HG02884 (cell line): ENCODE data around the gene BMP4.

Experiments used
- ATAC-seq: cut with Tn5 transposase; IDR thresholded peaks from one replicate; pipeline ENCODE4 v1.9.1; 2021; ENCODE audit warnings: mild to moderate bottlenecking, moderate library complexity; ENCODE audit not compliant: unreplicated experiment

Gene BMP4

DNA sequence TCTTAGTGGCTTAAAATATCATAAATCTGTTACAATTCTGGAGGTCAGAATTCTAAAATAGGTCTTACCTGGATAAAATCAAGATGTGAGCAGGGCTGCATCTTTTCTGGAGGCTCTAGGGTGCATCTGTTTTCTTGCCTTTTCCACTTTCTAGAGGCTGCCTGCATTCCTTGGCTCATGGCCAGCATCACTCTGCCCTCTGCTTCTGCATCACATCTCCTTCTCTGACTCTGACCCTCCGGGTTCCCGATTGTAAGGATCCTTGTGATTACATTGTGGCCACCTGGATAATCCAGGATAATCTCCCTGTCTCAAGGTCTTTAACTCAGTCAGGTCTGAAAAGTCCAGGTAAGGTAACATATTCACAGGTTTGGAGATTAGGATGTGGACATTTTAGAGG is 11.0 kb upstream of the BMP4 start:
- no peak for ATAC-seq

- no peak for ATAC-seq
These were observed 7.6 kb upstream of the BMP4 start for GRCh38 chr14:53964249-53964648.

- ATAC-seq = no peak
These were observed 6.9 kb upstream of the BMP4 start for GRCh38 chr14:53963320-53964227.

DNA sequence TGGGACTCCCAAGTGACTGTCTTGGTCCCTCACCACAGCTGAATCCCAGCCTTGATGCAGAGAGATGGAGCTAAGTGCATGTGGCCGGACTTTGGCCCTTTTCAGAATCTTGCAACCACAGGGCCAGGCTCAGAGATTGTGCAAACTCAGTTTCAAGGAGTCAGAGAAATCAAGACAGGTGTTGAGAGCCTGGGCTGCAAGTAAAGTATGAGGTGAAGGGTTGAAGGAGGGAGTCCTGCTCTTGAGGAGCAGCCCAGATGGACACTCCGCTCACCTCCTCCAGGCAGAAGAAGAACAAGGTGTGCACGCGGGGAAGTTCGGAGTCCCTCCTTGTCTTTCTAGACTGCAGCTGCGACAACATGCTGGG is 6.3 kb upstream of the BMP4 start:
- no peak for ATAC-seq

GRCh38 chr14:53958628-53959027 is 2.0 kb upstream of the BMP4 start:
- ATAC-seq = no peak

GRCh38 chr14:53957739-53958138 is 1.1 kb upstream of the BMP4 start:
- ATAC-seq = no peak

DNA sequence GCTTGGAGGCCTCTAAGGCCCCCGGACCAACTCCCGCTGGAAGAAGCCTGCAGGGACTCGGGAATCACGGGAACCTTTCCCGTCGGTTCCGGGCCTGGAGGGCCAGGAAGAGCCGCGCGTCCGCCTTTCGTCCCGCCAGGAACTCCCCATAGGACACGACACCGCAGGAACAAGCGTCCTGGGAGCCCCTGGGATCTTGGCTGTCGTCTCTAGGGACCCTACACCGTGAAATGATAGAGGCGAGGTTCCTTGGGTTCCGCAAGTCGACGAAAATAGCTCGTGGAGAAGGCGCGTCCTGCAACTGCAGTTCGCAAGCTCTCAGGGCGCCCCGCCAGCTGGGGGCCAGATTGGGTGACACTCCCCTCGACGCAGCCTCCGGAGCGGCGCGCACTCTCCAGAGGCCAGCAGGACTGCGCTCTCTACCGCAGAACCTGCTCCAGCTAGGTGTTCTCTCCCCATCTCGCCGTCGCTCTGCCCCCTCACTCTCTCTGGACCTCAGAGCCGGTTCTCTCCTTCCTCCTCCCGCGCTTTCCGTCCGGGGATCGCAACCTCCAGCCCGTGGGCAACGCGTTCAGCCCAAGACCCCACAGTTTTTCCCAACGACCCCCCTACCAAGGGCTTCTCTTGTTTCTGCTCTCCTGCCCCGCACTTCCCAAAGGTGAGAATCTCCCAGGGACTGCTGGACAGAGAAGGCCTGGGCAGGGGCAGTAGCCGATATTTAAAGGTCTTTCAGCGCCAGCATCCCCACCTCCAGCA is 776 bp downstream of the BMP4 start:
- ATAC-seq = no peak

DNA sequence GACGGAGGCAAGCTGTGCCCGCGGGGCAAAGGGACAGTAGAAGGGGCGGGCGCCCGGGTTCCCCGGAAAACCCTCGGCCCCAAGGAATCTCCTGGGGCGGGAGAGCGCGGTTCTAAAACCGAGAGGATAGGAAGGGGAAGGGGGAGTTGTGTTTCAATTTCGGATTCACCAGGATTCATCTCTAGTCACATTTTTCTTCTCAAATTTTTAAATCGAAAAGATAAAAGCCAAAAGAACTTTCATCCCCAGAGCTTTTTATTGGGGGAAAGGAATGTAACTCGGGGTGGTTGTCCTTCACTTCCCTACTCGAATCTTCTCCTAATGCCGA is 1.4 kb downstream of the BMP4 start:
- no peak for ATAC-seq

DNA sequence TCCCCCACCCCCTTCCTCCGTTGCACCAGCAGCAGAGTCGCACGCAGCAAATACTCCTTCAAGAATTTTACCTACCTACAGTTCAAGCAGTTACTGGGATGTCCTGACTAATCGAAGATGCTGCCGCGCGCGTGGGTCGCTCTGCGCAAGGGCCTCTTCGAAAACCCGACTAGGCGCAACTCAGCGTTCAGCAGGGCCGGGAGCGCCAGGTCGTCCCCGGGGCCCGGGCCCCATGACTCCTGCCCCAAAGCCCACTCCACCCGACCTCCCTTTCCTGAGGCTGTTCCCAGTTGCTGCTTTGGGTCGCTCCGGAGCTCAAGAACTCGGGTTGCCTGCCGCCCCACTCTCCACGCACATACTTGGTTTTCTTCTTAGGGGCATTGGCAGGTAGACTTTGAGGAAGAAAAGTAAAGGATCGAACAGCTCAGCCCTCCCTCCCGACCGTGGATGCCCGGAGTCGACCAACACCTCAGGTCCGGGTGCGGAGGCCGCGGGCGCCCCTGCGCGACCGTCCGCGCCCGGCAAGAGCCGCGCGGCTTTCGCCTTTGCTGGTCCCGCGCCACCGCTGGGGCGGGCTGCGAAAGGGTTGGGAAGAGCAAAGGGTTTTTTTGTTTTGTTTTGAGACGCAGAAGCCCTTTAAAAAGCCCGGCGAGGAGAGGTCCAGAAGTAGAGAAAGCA is 1.9 kb downstream of the BMP4 start:
- no peak for ATAC-seq

- ATAC-seq = no peak
These were observed 2.6 kb downstream of the BMP4 start for GRCh38 chr14:53953828-53954550.

- no peak for ATAC-seq
These were observed 3.4 kb downstream of the BMP4 start for GRCh38 chr14:53953002-53953827.

DNA sequence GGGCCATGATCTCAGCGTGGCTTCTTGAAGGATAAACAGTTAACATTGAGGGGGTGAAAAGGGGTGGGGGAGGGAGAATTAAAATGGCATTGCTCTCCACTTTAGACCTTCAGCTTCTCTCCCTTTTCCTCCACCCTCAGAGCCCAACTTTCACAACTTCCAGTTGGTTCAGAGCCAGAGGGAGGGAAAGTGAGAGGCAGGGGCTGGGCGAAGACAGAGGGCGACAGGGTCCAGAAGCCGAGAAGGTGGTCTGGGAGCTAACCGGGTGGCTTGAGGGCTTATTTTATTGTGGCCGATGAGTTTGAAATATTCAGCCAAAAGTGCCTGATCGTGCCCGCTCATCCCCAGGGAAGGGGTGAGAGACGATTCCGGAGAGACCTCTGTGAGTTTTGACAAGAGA is 4.1 kb downstream of the BMP4 start:
- no peak for ATAC-seq

DNA sequence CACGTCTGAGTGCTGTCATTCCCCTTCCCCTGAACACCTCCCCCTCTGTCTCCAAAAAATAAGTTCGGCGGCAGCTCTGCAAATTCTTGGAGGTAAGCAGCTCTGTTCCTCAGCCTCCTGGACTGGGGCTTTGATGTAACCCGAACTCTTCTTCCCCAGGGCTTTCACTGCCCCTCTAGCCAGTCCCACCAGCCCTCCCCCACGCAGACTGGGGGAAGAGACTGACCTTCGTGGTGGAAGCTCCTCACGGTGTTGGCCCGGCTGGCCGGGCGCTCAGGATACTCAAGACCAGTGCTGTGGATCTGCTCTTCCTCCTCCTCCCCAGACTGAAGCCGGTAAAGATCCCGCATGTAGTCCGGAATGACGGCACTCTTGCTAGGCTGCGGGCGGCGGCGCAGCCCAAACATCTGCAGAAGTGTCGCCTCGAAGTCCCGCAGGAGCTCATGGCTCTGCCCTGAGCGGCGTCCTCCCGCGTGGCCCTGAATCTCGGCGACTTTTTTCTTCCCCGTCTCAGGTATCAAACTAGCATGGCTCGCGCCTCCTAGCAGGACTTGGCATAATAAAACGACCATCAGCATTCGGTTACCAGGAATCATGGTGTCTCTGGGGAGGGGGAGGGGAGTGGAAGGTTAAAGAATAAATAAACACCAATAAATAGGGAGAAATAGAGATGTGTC is 4.9 kb downstream of the BMP4 start:
- no peak for ATAC-seq

- no peak for ATAC-seq
These were observed 5.4 kb downstream of the BMP4 start for GRCh38 chr14:53951243-53951626.

DNA sequence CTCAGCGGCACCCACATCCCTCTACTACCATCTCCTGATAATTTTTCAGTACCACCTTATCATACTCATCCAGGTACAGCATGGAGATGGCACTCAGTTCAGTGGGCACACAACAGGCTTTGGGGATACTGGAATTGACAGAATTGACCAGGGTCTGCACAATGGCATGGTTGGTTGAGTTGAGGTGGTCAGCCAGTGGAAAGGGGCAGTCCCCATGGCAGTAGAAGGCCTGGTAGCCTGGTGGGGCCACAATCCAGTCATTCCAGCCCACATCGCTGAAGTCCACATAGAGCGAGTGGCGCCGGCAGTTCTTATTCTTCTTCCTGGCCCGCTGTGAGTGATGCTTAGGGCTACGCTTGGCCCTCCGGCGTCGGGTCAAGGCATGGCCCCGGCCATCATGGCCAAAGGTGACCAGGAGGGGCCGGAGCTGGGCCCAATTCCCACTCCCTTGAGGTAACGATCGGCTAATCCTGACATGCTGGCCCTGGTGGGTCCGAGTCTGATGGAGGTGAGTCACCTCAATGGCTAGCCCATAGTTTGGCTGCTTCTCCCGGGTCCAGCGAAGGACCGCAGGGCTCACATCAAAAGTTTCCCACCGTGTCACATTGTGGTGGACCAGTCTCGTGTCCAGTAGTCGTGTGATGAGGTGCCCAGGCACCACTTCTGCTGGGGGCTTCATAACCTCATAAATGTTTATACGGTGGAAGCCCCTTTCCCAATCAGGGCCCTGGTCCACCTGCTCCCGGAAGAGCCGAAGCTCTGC is 6.4 kb downstream of the BMP4 start:
- ATAC-seq = no peak

DNA sequence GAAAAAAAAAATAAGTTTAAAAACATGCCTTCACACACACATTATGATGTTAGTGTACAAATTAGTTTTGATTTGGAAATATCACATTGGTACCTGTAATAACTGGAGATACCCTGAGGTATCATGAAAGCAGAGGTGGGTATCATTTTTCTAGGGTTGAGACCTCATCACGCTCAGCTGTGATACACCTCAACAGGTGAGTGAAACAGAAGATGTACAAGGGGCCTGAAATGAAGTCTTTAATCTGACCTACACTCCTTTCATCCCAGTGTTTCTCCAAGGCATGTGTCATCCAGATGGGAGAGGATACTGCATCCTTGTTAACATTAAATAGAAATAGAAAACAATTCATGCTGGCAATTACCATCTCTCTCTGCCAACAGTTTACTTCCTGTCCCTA is 7.4 kb downstream of the BMP4 start:
- ATAC-seq = no peak

- no peak for ATAC-seq
These were observed 8.3 kb downstream of the BMP4 start for GRCh38 chr14:53948205-53948884.

DNA sequence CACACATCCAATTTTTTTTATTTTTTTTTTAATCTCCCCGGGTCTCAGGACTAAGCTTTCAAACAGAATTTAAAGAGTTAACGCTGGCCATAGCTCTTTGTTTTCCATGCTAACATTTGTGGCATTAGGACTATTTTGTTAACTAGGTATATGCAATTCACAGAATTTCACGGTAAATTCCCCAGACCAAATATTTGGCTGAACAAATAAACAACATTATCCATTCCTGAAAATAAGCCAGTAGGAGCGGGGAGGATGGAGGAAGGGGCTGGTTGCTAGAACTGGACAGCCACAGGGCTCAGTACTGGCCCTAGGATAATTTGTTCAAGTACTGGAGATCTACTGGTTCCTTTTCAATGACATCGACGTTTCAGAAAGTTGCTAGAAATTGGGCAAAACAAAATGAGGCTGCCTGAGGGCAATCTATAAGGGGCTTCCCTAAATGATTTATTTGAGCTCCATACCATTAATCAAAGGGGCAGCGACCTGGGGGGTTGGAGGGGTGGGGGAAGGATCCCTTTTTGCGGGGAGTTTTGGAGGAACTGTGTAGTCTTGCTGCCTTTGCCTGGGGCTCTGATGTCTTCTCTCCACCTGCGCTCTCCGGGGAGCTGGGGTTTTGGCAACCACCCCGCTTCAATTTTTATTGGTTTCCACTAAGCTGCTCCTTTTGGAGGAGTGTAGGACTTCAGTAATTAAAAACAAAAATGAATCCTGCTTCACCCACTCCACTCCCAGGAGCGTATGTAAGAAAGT is 9.0 kb downstream of the BMP4 start:
- ATAC-seq = no peak
